A549 treated with AZD2906 at 1 μM for 4 hours (cell line): ENCODE results near the gene SPEF2. TPM values are rescaled to one million over a fixed set of nuclear protein-coding genes. Genes with fewer than 3 reads are reported as not detected.

ENCODE experiments used
- total RNA-seq: library from RNA; stranded (reverse); fragments of 200-300 nt; extraction: Qiagen RNA extraction; gene quantifications from 5 replicates; pipeline ENCODE4 v1.2.3, GENCODE V29; 2022

SPEF2 gene
- 1.5 to 2.4 TPM (median 1.7 TPM) in 5 replicates for total RNA-seq

DNA sequence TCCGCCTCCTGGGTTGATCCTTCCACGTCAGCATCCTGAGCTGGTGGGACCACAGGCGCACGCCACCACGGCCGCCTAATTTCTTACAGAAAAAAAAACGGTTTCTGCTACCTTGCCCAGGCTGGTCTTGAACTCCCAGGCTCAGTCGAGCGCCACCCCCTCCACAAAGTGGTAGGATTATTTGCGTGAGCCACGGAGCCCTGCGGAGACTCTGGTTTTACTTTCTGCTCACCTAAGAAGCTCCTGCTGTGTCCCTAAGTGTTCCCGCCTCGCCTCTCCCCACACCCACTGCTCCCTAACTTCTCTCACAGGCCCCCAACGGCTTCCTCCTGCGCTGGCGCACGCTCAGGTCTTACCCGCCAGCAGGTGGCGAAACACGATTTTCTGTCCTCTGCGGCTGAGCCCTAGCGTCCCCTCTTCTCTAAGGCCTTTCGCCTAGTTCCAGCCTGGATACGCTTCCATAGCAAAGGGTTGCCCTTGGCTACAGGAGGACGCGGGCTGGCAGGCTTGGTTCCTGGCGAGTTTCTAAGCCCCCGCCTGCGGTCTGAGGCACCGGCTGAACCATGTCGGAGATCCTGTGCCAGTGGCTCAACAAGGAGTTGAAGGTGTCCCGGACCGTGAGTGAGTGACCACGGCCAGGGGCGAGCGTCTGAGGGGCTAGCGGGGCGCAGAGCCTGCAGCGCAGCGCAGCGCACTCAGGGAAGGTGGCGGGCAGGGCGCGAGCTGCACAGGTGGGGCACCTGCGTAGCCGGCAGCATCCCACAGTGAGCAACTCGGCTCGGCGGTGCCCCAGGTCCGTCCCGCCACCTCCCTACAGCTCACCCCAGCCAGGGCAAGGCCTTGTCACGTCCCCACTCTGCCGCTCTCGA is at the start of gene SPEF2:
TSS of gene SPEF2 (plus strand) at position 429 of the 869 bp plus-strand sequence. CDS start at position 564, 135 bp downstream.

GRCh38 chr5:35856765-35857351 is 239.2 kb downstream of the SPEF2 start, which contains the start of gene IL7R:
IL7R (plus strand) TSS chr5:35856891; CDS start chr5:35856978, 87 bp downstream.

Other genes with a start within 250 kb of the SPEF2 start
- gene IL7R, start 239.0 kb downstream of the SPEF2 start, total RNA-seq, result 0.25 to 0.49 TPM (median 0.30 TPM) in 5 replicates